Measurements from ENCODE around the gene ZNF385B.

The ZNF385B gene

DNA sequence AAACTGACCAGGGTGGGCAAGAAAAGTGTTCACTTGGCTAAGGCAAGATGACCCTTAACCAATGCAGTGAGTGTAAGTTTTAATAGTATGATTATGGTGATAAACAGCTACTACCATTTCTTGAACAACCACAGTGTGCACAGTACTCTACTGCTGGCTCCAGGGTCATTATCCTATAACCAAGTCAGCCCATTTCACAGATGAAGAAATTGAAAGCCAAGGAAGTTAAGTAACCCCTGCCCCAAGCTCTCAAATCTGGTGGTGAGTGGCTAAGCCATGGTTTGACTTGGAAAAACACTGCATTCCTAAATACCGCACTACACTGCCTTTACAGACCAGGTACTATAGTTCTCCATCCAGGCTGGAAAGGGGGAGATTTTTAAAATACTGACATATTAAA is 5.7 kb downstream of the ZNF385B start:
- no peak for DNase-seq

DNA sequence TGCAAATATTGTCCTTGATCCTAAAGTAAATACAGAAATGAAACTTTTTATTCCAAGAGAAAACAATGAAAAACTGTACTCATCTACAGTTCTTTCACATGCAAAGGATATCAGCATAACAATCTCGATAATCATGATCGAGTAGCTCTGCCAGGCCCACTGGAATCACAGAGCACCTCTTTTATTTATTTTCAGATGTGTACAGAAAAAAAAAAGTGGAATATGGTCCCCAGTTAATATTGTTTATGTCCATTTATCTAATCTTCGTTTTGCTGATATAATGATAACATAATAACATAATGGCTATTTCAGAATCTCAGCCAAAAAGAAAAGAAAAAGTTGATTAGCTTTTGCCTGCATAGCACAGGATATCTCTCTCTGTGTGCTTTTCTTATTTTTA is 6.5 kb downstream of the ZNF385B start:
- no peak for DNase-seq

DNA sequence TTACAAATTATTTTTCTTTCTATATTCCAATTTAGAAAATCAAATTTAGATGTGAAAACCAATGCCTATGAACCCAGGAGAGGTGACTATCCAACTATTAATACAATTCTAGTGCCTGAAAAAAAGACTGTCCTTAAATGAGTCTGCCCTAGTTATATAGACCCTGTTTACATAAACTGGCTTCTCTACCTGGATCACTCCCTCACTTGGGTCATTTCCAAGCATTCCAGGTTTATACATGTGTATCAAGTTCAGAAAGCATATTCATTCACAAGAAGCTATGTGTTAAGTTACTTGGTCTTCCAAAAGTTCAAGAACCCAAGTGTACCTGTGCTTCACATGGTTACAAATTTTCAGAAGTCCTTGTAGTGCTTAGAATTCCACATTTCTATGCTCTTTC is 8.3 kb downstream of the ZNF385B start:
- no peak for DNase-seq

DNA sequence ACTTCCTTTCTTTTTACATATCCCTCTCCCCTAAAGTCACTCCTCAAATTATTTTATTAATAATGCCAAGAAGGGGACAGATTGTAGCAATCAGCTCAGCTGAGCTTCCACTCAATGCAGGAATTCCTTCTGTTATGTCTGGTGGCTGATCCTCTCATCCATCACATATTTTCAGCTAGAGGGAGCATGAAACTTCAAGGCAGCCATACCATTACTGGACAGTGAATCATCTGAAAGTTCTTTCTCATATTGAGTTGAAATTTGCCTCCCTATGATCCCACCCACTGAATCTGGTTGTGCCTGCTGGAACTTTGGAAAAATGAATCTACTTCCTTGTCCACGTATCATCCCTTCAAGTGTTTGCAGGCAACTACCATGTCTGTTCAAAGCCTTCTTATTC is 11.2 kb downstream of the ZNF385B start:
- no peak for DNase-seq

DNA sequence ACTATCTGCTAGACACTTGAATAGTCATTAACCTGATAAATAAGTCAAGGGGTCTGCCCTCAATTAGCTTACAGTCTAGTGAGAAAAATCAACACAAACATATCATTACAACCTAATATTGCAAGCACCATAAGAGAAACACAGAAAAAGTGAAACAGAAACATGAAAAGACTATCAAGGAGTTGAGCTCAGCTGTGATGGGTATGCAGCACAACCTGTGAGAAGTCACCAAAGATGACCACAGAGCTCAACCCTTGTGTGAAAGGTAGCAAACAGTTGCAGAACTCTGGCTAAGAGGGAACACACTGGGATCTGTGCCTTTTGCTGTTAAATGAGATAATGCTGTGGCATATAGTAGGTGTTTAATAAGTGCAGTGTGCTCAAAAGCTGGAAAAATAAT is 11.7 kb downstream of the ZNF385B start:
- no peak for DNase-seq

DNA sequence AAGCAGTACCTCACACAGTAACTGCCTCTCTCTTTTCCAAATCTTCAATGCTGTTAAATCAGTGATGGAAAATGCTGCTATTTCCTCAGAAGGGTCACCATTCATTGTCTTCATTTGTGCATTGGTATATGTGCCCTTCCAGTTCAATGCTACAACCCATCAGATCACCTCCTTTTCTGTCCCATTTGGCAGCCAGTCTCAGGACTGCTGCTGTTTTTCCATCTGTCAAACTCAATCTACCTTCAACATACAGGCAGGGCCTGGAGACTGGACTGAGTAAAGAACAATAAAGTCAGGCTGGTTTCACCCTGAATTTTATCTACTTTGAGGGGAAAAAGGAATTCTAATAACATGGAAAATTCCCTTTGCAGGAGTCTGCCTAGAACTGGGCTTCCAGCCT is 17.9 kb downstream of the ZNF385B start:
- DNase-seq, result no peak

DNA sequence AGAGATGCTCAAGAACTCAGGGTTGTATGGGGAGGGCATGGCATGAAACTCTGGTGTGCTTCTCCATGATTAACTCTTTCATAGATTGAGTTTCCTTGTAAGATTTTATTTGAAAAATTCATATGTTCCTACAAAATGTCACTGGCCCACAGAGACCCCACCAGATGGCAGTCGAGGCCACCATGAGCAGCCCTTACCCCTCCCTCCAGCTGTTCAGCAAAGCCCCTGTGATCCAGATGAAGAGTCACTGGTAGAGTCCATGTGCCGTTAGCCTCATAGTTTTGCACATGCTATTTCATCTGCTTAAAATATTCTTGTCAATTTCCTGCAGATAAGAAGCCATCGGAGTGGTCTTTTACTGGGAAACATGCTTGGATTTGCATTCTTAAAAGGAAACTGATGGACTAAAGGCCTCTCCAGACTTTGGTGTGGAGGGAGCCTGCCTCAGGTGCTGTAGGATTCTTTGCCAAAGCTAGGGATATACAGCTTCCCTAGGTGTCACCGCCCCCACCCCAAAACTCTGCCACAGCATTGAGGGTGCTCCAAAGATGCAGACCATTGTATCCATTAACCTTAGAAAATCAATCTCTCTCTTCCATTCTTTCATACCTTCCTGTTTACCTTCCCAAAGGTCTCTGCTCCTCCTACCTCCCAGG is 18.8 kb downstream of the ZNF385B start:
- DNase-seq, result no peak

DNA sequence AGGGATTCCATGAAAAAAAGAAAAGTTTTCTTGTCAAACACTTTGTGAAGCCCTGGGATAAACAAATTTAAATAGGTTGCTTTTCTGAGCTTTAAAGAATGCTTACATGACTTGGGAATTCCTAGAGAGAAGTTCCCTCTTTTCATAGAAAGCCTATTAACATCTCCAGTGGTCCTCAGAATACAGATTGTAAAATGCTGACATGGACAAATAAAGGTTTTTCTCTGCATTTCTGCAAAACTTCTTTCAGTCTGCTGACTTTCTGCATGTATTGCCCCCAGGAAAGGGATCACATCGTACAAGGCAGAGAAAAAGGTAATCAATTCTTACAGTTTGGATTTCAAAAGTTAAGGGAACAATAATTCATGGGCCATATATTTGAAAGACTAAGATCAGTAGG is 20.6 kb downstream of the ZNF385B start:
- DNase-seq, result no peak

DNA sequence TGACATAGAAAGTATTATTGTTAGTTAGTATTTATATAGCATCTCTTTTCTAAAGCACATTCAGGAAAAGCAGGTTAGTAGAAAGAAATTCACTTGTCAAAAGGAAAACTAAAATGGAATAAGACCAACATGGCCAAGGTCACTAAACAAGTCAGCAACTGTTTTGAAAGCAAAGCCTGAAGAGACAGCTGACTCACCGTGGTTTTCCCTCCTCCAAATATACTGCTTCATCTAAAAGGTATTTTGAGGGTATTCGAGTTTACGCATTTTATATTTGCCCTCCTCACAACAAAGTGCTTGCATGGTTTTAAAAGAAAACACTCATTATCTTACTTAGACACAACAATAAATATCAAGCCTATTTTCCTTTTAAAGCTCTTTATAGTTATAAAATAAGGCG is 24.0 kb downstream of the ZNF385B start:
- DNase-seq, result no peak

DNA sequence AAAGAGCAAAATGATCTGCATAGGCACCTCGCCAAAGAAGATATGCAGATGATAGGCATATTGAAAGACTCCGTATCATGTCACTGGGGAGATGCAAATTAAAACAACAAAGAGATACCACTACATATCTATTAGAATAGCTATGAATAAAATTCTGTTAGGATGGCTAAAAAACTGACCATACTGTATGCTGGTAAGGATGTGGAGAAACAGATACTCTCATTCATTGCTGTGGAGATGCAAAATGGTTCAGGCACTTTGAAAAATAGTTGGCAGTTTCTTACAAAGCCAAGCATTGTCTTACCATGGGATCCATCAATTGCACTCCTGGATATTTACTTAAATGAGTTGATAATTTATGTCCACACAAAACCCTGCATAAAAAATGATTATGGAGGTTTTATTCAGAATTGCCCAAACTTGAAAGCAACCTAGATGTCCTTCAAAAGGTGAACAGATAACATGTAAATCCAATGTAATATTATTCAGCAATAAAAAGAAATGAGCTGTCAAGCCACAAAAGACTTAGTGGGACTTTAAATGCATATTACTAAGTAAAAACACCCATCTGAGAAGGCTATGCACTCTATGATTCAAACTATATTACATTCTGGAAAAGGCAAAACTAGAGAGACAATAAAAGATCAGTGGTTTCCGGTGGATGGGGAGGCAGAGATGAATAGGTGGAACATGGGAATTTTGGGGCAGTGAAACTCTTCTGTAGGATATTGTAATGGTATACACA is 31.2 kb downstream of the ZNF385B start:
- DNase-seq, result no peak

DNA sequence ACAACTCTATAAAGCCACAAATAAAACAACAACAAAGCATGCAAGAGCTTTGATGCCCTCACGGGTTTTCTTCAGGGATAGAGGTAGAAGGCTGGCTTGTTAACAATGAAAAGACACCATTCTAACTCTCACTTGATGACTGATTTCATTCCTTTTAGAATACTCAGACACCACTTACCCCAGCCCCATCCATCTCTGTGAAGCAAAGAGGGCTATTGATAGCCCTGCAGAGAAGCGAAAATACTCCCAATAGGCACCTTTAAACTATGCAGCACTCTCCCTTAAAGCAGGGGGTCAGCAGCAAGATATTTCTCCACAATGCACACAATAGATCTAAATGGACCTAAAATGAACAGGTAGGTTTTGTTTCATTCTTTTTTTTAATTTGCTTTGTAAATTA is 35.1 kb downstream of the ZNF385B start:
- DNase-seq, result no peak

DNA sequence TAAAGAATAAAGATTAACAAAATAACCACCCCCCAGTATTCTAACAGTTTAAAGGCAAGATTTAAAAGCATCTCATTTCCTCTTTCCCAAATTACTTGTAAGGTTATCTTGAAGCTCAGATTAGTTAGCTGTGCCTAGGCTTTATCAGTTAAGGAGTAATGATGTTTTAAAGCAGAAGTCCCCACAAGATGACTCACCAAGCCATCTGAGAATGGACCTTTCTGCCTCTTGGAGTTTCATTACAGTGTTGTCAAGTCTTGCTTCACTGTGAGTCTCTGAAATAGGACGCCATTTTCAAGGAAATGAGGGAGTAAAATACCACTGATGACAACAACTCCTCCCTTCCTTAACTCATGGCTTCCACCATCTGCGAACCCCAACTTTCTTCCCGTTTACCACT is 35.9 kb downstream of the ZNF385B start:
- no peak for DNase-seq

DNA sequence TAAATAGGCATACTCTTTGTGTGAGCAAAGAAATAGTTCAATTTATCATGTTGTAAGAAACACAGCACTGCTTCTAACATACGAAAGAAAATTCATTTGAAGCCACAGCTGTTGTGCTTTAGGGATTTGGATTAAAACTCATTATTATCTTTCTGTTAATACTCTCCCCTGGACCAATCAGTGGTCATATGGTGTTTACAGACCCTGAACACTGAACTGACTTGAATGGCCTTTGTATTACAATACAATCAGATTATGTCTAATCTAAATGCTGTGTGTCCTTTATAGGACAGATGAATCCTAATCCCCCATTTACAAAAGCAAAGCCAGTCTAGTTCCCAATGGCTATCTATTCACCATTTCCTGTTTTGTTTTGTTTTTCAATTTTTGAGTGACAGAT is 36.5 kb downstream of the ZNF385B start:
- DNase-seq, result no peak

DNA sequence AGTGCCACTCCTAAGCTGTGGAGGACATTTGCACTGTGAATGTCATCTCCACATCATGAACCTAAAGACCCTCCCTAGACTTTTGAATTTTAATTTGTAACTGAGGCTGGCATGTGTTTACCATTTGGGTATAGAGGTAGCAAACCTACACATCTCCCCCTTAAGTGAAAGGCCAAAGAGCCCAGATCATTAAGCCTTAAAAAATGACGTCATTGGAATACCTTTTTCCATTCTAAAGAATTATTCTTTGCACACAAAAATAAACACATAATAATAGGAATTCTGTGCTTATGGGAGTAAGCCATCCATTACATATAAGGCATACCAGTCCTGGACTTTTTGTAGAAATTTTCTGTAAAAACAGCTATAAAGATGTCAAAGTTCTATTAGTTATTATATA is 38.9 kb downstream of the ZNF385B start:
- DNase-seq, result no peak

DNA sequence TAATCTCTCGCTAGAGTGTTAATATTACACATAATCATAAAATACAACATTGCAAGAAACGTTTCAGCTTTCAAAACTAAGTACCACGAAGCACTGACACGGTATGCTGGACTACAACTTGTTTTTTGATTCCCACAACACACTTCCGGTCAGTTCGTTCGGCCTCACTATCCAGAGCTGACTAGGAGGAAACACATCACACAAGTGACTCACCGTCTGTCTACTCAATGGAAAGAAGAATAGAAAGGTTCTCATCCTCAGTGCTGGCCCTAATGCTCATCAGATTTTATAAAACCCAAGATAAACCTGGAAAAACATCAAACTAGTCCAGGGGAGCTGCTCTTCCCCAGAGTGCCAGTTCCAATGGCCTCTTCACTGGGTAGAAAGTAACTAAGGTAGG is 42.9 kb downstream of the ZNF385B start:
- no peak for DNase-seq

DNA sequence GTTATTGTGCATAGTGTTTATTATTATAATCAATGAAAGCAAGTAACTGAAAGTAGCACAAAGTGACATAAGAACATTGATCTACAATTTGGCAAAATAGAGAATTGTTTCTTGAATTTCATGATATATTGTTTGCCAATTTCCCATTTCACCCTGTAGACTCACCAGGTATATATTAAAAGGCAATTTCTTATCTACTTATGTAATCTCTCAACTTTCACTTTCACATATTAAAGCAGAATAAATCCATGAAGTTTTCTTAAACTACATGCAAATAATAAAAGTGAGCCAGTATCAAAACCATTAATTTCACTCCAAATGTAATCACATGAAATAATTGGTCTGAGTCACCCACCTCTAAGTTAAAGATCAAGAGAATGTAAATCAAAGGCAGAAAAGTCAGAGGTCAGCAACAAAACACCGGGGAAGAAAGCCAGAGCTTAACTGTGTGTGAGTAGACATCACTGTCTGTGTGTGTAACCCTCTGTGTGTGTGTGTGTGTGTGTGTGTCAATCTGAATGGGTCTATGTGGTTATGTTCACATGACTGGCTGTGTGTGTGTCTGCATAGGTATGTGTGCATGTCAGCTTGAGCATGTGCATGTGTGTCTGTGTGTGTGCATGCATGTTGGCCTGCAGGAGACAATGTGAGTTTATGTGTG is 44.1 kb downstream of the ZNF385B start:
- DNase-seq, result no peak

DNA sequence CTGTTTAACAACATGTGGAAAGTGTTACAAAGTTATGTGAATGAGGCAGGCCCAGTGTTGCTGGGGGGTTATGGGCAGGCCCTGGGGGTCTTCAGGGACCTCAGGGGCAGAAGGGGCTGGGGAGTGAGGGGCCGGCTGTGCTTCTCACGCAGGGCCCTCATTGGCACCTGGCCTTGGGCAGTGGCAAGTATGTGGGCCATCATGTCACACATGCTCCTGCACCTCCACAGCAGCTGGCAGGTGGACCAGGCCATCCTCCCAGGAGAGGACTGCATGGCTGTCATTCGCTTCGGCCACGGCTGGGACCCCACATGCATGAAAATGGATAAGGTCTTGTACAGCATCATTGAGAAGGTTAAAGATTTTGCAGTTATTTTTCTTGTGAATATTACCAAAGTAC is 47.4 kb downstream of the ZNF385B start:
- DNase-seq, result no peak

DNA sequence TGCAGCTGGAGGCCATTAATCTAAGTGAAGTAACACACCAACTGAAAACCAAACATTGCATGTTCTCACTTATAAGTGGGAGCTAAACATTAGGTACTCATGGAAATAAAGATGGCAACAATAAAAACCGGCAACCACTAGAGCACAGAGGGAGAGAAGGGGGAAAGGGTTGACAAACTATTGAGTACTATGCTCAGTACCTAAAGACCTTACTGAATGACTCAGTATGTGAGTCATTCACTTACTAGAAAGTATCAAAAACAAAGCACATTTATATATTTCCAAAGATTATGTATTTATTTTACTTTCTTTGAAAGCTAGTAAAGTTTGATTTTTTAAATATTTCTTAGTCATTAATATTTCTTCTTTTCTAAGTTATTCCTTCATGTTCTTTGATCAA is 48.9 kb downstream of the ZNF385B start:
- no peak for DNase-seq

DNA sequence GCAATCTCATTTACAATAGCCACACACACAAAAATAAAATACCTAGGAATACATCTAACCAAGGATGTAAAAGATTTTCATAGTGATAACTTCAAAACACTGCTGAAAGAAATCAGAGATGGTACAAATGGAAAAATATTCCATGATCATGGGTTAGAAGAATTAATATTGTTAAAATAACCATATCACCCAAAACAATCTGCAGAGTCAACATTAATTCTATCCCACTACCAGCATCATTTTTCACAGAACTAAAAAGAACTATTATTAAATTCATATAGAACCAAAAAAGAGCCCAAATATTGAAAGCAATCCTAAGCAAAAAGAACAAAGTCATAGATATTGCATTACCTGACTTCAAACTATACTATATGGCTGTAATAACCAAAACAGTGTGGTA is 50.4 kb downstream of the ZNF385B start:
- no peak for DNase-seq

DNA sequence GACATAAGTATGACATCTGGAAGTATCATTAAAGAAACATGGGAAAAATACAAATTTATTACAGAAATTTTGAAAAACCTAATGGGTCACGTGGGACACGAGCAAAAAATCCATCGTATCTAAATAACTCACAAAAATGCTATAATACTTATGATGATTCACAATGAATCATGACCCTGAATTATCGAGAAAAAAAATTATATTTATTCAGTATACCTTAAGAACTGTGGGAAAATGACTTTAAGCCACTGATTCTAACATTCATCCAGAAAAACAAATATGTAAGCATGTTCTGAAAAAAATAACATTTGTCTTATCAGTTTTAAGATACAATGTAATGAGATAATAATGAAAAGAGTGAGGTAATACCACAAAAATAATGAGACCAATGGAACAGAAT is 51.8 kb downstream of the ZNF385B start:
- DNase-seq, result no peak

DNA sequence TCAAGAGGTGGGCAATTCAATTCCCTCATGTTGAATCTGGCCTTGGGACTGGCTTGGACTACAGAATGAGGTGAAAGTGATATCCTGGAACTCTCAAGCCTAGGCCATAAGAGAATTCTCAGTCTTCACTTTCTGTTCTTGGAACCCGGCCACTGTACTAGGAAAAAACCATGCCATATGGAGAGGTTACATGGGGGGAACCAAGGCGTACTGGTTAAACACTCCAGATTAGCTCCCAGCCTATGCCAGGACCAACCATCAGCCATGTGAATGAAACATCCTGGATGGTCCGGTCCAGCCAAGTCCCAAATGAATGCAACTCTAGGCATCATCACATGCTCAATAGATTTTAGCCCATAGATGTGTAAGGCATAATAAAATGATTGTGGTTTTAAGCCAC is 56.4 kb downstream of the ZNF385B start:
- no peak for DNase-seq

DNA sequence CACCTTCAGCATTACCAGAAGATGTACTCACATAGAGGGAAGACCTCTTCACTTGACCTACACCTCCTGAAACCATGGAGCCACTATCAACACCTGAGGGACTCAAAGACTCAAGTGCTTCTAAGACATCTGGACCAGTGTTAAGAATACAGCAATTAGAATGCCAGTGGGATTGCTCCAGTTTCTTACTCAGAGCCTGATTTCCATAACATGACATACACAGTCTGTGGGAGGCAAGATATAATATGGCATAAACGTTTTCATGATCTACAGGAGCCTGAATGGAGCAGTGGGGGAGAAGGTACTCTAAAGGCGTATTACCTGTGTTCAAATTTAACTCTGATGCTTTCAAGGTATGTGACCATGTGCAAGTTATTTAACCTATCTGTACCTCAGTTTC is 57.2 kb downstream of the ZNF385B start:
- DNase-seq, result no peak

DNA sequence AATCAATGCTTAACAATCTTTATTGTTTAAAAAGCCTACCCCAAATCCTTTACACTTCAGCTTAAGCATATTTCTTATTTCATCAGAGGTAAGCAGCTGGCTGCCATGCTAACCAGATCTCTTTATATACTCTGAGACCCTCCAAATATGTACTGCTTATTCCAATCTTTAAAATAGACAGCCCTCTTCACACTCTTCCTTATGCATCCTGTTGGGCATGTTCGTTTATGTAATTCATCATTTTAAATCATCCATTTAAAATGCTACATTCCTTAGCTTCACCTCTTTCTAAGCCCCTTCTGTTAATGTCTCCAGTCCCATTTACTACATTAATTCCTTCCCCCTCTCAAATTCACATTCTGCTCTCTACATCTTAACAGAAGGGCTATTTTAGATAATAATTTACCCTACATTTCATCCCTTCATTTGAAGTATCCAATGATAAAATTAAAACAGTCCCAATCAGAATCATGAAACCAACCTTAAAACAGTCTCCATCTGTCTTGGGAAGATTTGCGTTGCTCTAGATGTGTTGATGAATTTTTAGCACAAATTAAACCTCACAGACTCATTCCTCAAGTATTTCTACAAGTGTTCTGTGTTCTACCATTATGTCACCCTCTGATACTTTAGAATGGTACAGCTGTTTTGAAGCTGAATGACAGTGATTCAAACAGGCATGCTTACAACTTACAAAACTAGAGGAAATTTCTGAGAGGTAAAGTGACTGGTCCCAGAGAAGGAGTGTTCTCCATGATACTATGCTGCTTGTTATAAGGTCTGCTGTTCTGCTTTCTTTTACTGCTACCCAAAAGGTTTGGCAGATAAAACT is 59.1 kb downstream of the ZNF385B start:
- no peak for DNase-seq

DNA sequence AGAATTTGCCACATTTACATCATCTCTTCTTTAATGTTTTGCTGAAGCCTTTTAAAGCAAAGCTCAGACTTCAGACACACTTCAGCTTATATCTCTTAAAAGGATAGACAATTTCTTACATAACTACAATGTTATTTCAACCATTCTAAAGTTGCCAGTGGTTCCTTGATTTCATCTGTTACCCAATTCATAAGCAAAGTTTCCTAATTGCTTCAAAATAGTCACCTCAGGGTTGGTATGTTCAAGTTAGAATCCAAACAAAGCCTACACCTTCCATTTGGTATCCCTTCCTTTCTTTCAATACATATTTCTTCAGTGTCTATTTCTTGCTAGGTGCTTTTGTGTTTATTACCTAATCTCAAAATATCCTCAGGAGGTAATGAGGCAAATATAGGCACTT is 60.6 kb downstream of the ZNF385B start:
- no peak for DNase-seq
